ENCODE data around the gene RPUSD3. TPM values are rescaled to one million over a fixed set of nuclear protein-coding genes. Genes with fewer than 3 reads are reported as not detected.
"Not testable (repeated sequence)": the region's sequence is repeated elsewhere in the genome, so short reads cannot be mapped to it uniquely, and the experiment has no call there.

Gene RPUSD3
- total RNA-seq, 4 donors from 2014 or later = 29.7 to 43.1 (median 38.5) TPM

DNA sequence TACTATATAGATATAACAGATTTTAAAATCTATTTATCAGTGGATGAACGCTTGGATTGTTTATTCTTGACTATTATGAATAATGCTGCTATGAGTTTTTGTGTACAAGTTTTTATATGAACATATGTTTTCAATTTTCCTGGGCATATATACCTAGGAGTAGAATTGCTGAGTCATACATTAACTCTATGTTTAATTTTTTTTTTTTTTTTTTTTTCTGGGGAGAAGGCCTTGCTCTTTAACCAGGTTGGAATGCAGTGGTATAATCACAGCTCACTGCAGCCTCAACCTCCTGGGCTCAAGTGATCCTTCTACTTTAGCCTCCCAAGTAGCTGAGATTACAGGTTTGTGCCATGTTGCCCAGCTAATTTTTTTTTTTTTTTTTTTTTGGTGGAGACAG, 27.2 kb upstream of the RPUSD3 start:
- no peak overlapping the region for H3K4me3 ChIP-seq
- no peaks in the 10 kb centered on the region for H3K4me1 ChIP-seq
- TF ChIP-seq, protein P1, sequence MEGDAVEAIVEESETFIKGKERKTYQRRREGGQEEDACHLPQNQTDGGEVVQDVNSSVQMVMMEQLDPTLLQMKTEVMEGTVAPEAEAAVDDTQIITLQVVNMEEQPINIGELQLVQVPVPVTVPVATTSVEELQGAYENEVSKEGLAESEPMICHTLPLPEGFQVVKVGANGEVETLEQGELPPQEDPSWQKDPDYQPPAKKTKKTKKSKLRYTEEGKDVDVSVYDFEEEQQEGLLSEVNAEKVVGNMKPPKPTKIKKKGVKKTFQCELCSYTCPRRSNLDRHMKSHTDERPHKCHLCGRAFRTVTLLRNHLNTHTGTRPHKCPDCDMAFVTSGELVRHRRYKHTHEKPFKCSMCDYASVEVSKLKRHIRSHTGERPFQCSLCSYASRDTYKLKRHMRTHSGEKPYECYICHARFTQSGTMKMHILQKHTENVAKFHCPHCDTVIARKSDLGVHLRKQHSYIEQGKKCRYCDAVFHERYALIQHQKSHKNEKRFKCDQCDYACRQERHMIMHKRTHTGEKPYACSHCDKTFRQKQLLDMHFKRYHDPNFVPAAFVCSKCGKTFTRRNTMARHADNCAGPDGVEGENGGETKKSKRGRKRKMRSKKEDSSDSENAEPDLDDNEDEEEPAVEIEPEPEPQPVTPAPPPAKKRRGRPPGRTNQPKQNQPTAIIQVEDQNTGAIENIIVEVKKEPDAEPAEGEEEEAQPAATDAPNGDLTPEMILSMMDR (IDR thresholded peaks at IDR 0.05) = no peak
- TF ChIP-seq POLR2A (IDR thresholded peaks at IDR 0.05) = no peak
- no peaks in the 10 kb centered on the region for H3K36me3 ChIP-seq
- no peaks in the 10 kb centered on the region for H3K9me3 ChIP-seq
- H3K27me3 ChIP-seq = no peaks in the 10 kb centered on the region
- DNase-seq = no peak
- H3K27ac ChIP-seq = no peak overlapping the region

DNA sequence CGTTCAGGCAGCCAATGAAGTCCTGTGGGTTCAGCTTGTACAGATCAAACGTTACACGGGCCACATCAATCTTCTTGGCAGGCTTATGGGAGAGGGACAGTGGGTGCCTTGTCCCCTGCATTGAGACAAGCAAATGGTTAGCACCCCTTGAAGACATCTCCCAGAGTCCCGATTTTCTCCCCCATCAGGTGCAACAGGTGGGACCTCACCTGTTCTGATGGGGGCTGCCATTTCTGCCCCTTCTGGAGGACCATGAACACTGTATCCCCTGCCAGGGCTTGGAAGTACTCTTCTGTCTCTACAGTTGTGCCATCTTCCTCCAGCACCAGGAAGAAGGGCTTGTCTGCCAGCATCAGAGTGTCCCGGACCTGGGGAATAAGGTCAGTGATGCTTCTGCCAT, 26.1 kb upstream of the RPUSD3 start:
- TF ChIP-seq POLR2A (IDR thresholded peaks at IDR 0.05) = no peak
- TF ChIP-seq, protein P1 (IDR thresholded peaks at IDR 0.05) = no peak
- no peak for DNase-seq
- Histone ChIP-seq H3K4me1 (no peaks in the 10 kb centered on the region), H3K27ac (no peak overlapping the region), H3K36me3 (no peaks in the 10 kb centered on the region), H3K9me3 (no peaks in the 10 kb centered on the region), H3K4me3 (no peak overlapping the region), H3K27me3 (no peaks in the 10 kb centered on the region)

DNA sequence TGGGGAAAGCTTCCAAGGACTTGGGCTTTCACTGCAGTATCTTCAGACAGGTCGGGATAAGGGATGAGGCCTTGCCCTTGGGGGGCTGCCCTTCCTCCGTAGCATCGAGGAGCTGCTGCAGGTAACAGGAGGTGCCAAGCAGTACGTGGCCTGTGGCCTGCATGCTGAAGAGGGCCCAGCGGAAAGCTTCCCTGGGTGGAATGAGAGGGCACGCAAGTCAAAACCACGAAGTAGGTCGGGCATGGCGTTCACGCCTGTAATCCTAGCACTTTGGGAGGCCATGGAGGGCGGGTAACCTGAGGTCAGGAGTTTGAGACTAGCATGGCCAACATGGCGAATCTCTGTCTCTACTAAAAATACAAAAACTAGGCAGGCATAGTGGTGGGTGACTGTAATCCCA, 23.3 kb upstream of the RPUSD3 start:
- H3K36me3 ChIP-seq = no peaks in the 10 kb centered on the region
- no peak for DNase-seq
- no peaks in the 10 kb centered on the region for H3K27me3 ChIP-seq
- no peaks in the 10 kb centered on the region for H3K9me3 ChIP-seq
- H3K4me1 ChIP-seq = peaks cover 0 to 19% (median 0%) of the 10 kb centered on the region in 4 donors
- peak overlapping the region in 1 of 4 donors; percentile 7 for H3K27ac ChIP-seq
- no peak for TF ChIP-seq POLR2A (IDR thresholded peaks at IDR 0.05)
- TF ChIP-seq, protein P1 (IDR thresholded peaks at IDR 0.05) = no peak
- no peak overlapping the region for H3K4me3 ChIP-seq

DNA sequence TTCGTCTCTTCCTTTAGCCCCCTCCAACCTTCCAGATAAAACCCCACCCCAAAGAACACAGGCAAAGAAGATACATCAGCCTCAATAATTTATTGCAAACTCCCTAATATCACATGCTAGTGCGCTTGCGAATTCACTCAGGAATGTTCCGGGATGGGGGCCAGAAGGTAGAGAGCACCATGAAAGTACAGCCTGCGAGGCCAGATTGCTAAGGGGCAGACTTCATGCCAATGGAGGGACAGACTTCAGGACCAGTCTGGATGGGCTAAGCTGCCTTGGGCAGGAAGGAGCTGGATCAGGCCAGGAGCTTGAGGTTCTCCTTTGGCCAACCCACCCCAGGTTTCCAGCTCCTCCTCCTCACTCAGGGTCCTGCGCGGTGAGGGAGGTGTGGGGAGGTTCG, 22.8 kb upstream of the RPUSD3 start:
- no peak overlapping the region for H3K4me3 ChIP-seq
- peak overlapping the region in 1 of 4 donors; percentile 7 for H3K27ac ChIP-seq
- DNase-seq = no peak
- no peaks in the 10 kb centered on the region for H3K36me3 ChIP-seq
- H3K9me3 ChIP-seq = no peaks in the 10 kb centered on the region
- no peak for TF ChIP-seq POLR2A (IDR thresholded peaks at IDR 0.05)
- TF ChIP-seq, protein P1 (IDR thresholded peaks at IDR 0.05) = no peak
- H3K27me3 ChIP-seq = no peaks in the 10 kb centered on the region
- peaks cover 0 to 19% (median 0%) of the 10 kb centered on the region in 4 donors for H3K4me1 ChIP-seq

DNA sequence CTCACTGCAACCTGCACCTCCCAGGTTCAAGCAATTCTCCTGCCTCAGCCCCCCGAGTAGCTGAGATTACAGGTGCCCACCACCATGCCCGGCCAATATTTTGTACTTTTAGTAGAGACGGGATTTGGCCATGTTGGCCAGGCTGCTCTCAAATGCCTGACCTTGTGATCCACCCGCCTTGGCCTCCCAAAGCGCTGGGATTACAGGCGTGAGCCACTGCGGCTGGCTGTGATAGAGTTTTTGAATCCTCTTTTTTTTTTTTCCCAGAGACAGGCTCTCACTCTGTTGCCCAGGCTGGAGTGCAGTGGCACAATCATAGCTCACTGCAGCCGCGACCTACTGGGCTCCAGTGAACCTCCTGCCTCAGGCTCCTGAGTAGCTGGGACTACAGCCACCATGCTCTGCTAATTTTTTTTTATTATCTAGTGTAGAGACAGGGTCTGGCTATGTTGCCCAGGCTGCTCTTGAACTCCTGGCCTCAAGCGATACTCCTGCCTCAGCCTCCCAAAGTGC, 21.4 kb upstream of the RPUSD3 start:
- not testable (repeated sequence) for H3K4me3 ChIP-seq, H3K36me3 ChIP-seq
- peak overlapping the region in 1 of 4 donors; percentile 67 for H3K27ac ChIP-seq

DNA sequence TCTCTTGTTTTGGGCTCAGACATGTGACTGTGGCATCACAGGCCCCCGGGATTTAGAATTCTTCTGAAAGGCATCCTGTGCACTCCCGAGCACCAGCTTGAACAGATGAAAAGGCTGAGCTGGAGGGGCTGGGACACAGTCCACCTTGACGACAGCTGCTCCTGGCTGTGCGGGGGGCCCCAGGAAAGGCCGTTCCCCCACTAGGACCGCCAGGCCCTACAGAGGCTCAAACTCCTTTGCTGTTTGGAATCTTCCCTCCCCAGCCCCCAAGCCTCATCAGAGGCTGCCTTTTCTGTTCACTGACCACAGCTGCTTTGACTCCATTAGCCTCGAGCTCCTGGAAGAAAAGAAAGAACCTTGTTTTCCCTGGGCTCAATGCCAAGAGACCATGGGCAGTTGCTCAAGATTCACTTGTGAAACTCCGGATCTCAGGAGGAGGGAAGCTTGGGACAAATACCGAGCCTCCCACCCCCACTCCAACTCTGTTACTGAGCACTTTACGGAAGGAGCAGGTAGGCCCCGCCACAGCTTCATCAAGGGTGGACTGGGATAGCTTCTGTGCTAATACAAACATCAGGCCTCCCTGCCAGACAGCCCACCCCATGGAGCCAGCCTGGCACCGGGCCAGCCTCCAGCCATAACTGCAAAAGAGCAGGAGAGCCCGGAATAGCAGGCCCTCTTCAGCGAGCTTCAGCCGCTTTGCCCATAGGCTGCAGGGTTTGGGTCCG, 20.6 kb upstream of the RPUSD3 start:
- Histone ChIP-seq H3K4me3 (no peak overlapping the region), H3K4me1 (peaks cover 0 to 19% (median 0%) of the 10 kb centered on the region in 4 donors), H3K9me3 (no peaks in the 10 kb centered on the region), H3K27me3 (no peaks in the 10 kb centered on the region), H3K36me3 (no peaks in the 10 kb centered on the region), H3K27ac (peak overlapping the region in 2 of 4 donors; percentile 65 to 67)
- TF ChIP-seq, protein P1 (IDR thresholded peaks at IDR 0.05) = no peak
- TF ChIP-seq POLR2A (IDR thresholded peaks at IDR 0.05) = no peak
- peak in 1 of 3 donors; percentile 69 for DNase-seq

More for the DNA sequence above, 21.4 kb upstream of the RPUSD3 start:
- not testable (repeated sequence) for DNase-seq, H3K9me3 ChIP-seq, H3K27me3 ChIP-seq
- H3K4me1 ChIP-seq = peaks cover 0 to 19% (median 0%) of the 10 kb centered on the region in 4 donors
